ENCODE data around the gene ZRANB3.

The ZRANB3 gene

GRCh38 chr2:135422898-135423297, 108.1 kb downstream of the ZRANB3 start:
- Histone ChIP-seq H3K36me3 (ENCODE audit: control insufficient read depth in 2 of 2, insufficient read depth in 1 of 2, low read length in 2 of 2) (no peaks in the 10 kb centered on the region; a peak in 1 of 3 replicates), H3K4me1 (ENCODE audit: control insufficient read depth, insufficient read depth, low read length) (no peaks in the 10 kb centered on the region), H3K9me3 (ENCODE audit: control insufficient read depth, insufficient read depth, low read depth, low read length) (no peaks in the 10 kb centered on the region), H3K27ac (ENCODE audit: extremely low read depth, low read depth, low read length) (no peak overlapping the region), H3K4me3 (ENCODE audit: low read depth, low read length) (no peak overlapping the region)
- ChIA-PET POLR2A (no interaction called here), CTCF (interaction anchor here (0.5 kb wide), 1 partner anchor 50 kb away, joined by 3 read pairs; no protein-coding TSS in a partner anchor)
- TF ChIP-seq ZNF112 (tag by site-specific recombination; IDR thresholded peaks at IDR 0.05) (no peak), GLIS1 (tag by site-specific recombination; IDR thresholded peaks at IDR 0.05) (no peak), ZNF623 (tag by site-specific recombination; IDR thresholded peaks at IDR 0.05) (no peak), ZNF404 (tag by site-specific recombination; IDR thresholded peaks at IDR 0.05) (no peak), FEZF1 (tag by site-specific recombination; IDR thresholded peaks at IDR 0.05) (no peak), SCRT1 (tag by site-specific recombination; IDR thresholded peaks at IDR 0.05; ENCODE audit: borderline replicate concordance) (no peak), SP7 (tag by site-specific recombination; IDR thresholded peaks at IDR 0.05) (no peak), YY1 (tag by site-specific recombination; IDR thresholded peaks at IDR 0.05) (no peak), ELK4 (IDR thresholded peaks at IDR 0.05; ENCODE audit: borderline replicate concordance, low read depth, low read length) (no peak), ZNF335 (tag by site-specific recombination; conservative IDR thresholded peaks at IDR 0.05) (no peak), ZNF324 (tag by site-specific recombination; IDR thresholded peaks at IDR 0.05) (no peak), ZNF610 (tag by site-specific recombination; IDR thresholded peaks at IDR 0.05; ENCODE audit: borderline replicate concordance) (no peak), ZBTB48 (tag by site-specific recombination; IDR thresholded peaks at IDR 0.05) (no peak), ZNF830 (tag by site-specific recombination; IDR thresholded peaks at IDR 0.05; ENCODE audit: low read depth) (no peak)
- TF ChIP-seq, protein P1, sequence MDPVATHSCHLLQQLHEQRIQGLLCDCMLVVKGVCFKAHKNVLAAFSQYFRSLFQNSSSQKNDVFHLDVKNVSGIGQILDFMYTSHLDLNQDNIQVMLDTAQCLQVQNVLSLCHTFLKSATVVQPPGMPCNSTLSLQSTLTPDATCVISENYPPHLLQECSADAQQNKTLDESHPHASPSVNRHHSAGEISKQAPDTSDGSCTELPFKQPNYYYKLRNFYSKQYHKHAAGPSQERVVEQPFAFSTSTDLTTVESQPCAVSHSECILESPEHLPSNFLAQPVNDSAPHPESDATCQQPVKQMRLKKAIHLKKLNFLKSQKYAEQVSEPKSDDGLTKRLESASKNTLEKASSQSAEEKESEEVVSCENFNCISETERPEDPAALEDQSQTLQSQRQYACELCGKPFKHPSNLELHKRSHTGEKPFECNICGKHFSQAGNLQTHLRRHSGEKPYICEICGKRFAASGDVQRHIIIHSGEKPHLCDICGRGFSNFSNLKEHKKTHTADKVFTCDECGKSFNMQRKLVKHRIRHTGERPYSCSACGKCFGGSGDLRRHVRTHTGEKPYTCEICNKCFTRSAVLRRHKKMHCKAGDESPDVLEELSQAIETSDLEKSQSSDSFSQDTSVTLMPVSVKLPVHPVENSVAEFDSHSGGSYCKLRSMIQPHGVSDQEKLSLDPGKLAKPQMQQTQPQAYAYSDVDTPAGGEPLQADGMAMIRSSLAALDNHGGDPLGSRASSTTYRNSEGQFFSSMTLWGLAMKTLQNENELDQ (tag by site-specific recombination; IDR thresholded peaks at IDR 0.05; ENCODE audit: low read depth) = no peak

DNA sequence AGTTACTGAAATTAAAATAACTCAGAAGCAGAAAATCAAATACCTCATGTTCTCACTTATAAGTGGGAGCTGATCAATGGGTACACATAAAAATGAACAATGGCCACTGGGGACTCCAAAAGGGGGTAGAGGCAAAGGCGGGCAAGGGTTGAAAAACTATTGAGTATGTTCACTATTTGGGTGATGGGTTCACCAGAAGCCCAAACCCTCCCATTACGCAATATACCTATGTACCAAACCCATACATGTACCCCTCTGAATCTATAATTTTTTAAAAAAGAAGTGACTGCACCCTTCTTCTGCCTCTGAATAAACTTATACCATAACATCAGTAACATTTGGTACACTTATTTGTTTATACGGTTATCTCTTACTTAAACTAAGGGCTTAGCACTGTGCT, 119.4 kb downstream of the ZRANB3 start:
- Histone ChIP-seq H3K9me3 (ENCODE audit: control insufficient read depth, insufficient read depth, low read depth, low read length) (no peaks in the 10 kb centered on the region), H3K36me3 (ENCODE audit: control insufficient read depth in 2 of 2, insufficient read depth in 1 of 2, low read length in 2 of 2) (no peaks in the 10 kb centered on the region), H3K4me1 (ENCODE audit: control insufficient read depth, insufficient read depth, low read length) (no peaks in the 10 kb centered on the region), H3K27ac (ENCODE audit: extremely low read depth, low read depth, low read length) (no peak overlapping the region), H3K4me3 (ENCODE audit: low read depth, low read length) (no peak overlapping the region)
- TF ChIP-seq ZIC2 (tag by site-specific recombination; IDR thresholded peaks at IDR 0.05) (no peak), ZNF302 (tag by site-specific recombination; IDR thresholded peaks at IDR 0.05; ENCODE audit: low read depth) (no peak), ZNF404 (tag by site-specific recombination; IDR thresholded peaks at IDR 0.05) (no peak), ZNF324 (tag by site-specific recombination; IDR thresholded peaks at IDR 0.05) (no peak)
- TF ChIP-seq, protein P2, sequence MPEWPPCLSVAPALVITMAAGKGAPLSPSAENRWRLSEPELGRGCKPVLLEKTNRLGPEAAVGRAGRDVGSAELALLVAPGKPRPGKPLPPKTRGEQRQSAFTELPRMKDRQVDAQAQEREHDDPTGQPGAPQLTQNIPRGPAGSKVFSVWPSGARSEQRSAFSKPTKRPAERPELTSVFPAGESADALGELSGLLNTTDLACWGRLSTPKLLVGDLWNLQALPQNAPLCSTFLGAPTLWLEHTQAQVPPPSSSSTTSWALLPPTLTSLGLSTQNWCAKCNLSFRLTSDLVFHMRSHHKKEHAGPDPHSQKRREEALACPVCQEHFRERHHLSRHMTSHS (tag by site-specific recombination; IDR thresholded peaks at IDR 0.05) = no peak
- ChIA-PET CTCF (no interaction called here), POLR2A (no interaction called here)

DNA sequence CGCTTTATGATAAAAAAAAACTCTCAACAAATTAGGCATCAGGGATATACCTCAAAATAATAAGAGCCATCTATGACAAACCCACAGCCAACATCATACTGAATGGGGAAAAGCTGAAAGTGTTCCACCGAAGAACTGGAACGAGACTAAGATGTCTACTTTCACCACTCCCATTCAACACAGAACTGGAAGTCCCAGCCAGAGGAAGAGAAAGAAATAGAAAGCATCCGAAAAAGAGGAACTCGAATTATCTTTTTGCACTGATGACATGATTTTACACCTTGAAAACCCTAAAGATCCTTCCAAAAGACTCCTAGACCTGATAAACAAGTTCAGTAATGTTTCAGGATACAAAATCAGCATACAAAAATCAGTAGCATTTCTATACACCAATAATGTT, 121.6 kb downstream of the ZRANB3 start:
- POLR2A ChIA-PET = no interaction called here
- Histone ChIP-seq H3K27ac (ENCODE audit: extremely low read depth, low read depth, low read length) (no peak overlapping the region), H3K4me1 (ENCODE audit: control insufficient read depth, insufficient read depth, low read length) (no peaks in the 10 kb centered on the region), H3K36me3 (ENCODE audit: control insufficient read depth in 2 of 2, insufficient read depth in 1 of 2, low read length in 2 of 2) (no peaks in the 10 kb centered on the region), H3K4me3 (ENCODE audit: low read depth, low read length) (no peak overlapping the region), H3K9me3 (ENCODE audit: control insufficient read depth, insufficient read depth, low read depth, low read length) (no peaks in the 10 kb centered on the region)
- CTCF ChIA-PET = no interaction called here
- TF ChIP-seq, protein P3, sequence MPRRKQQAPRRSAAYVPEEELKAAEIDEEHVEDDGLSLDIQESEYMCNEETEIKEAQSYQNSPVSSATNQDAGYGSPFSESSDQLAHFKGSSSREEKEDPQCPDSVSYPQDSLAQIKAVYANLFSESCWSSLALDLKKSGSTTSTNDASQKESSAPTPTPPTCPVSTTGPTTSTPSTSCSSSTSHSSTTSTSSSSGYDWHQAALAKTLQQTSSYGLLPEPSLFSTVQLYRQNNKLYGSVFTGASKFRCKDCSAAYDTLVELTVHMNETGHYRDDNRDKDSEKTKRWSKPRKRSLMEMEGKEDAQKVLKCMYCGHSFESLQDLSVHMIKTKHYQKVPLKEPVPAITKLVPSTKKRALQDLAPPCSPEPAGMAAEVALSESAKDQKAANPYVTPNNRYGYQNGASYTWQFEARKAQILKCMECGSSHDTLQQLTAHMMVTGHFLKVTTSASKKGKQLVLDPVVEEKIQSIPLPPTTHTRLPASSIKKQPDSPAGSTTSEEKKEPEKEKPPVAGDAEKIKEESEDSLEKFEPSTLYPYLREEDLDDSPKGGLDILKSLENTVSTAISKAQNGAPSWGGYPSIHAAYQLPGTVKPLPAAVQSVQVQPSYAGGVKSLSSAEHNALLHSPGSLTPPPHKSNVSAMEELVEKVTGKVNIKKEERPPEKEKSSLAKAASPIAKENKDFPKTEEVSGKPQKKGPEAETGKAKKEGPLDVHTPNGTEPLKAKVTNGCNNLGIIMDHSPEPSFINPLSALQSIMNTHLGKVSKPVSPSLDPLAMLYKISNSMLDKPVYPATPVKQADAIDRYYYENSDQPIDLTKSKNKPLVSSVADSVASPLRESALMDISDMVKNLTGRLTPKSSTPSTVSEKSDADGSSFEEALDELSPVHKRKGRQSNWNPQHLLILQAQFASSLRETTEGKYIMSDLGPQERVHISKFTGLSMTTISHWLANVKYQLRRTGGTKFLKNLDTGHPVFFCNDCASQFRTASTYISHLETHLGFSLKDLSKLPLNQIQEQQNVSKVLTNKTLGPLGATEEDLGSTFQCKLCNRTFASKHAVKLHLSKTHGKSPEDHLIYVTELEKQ (tag by site-specific recombination; IDR thresholded peaks at IDR 0.05; ENCODE audit: borderline replicate concordance) = no peak
- TF ChIP-seq ZNF146 (tag by site-specific recombination; IDR thresholded peaks at IDR 0.05) (no peak), ZEB2 (tag by site-specific recombination; IDR thresholded peaks at IDR 0.05) (no peak), PRDM1 (tag by site-specific recombination; IDR thresholded peaks at IDR 0.05) (no peak), ZNF311 (tag by site-specific recombination; IDR thresholded peaks at IDR 0.05; ENCODE audit: borderline replicate concordance) (no peak), ZNF521 (tag by site-specific recombination; IDR thresholded peaks at IDR 0.05) (no peak), ZNF114 (tag by site-specific recombination; IDR thresholded peaks at IDR 0.05) (no peak), KLF10 (tag by site-specific recombination; IDR thresholded peaks at IDR 0.05) (no peak), TRIM28 (IDR thresholded peaks at IDR 0.05; ENCODE audit: borderline replicate concordance, low read length) (no peak), GLIS1 (tag by site-specific recombination; IDR thresholded peaks at IDR 0.05) (no peak)
